Spleen (tissue), 11 donors: ENCODE measurements around the gene ADCY1. TPM values are rescaled to one million over a fixed set of nuclear protein-coding genes. Genes with fewer than 3 reads are reported as not detected.

Experiments
- DNase-seq: peaks from one replicate; pipeline ENCODE4 v3.0.0-alpha.2; 2020
- H3K27ac ChIP-seq, 8 donors: fragments of 200-600 bp; sonication (generic) in 7 of 8; 1 replicate in 4 of 8; 2 replicates in 4 of 8; pipeline versions ENCODE4 v1.5.0 to v1.8.0; 2016 to 2021; ENCODE audit warnings: inconsistent platforms in 4 of 8, mild to moderate bottlenecking in 4 of 8, moderate library complexity in 1 of 8
- H3K27me3 ChIP-seq, 7 donors: fragments of 200-600 bp; sonication (generic) in 6 of 7; replicated peaks in 1 of 7; 1 replicate in 4 of 7; 2 replicates in 3 of 7; pipeline versions ENCODE4 v1.5.0 to v1.8.0; 2016 to 2021; ENCODE audit warnings: inconsistent platforms in 3 of 7, mild to moderate bottlenecking in 1 of 7
- H3K36me3 ChIP-seq, 6 donors: fragments of 200-600 bp; sonication (generic) in 5 of 6; 1 replicate in 4 of 6; 2 replicates in 2 of 6; pipeline versions ENCODE4 v1.5.0 to v1.8.0; 2016 to 2021; ENCODE audit warnings: inconsistent platforms in 2 of 6
- H3K4me1 ChIP-seq, 6 donors: fragments of 200-600 bp; sonication (generic) in 5 of 6; 1 replicate in 3 of 6; 2 replicates in 3 of 6; pipeline versions ENCODE4 v1.5.0 to v1.8.0; 2016 to 2021; ENCODE audit warnings: inconsistent platforms in 3 of 6
- H3K4me3 ChIP-seq, 8 donors: fragments of 200-600 bp; sonication (generic) in 7 of 8; 1 replicate in 4 of 8; 2 replicates in 4 of 8; pipeline versions ENCODE4 v1.5.0 to v1.8.0; 2016 to 2021; ENCODE audit warnings: inconsistent platforms in 4 of 8, mild to moderate bottlenecking in 4 of 8, moderate library complexity in 2 of 8
- H3K9me3 ChIP-seq, 8 donors: fragments of 200-600 bp; sonication (generic) in 7 of 8; 1 replicate in 4 of 8; 2 replicates in 4 of 8; pipeline versions ENCODE4 v1.5.0 to v1.8.0; 2016 to 2021; ENCODE audit warnings: inconsistent platforms in 4 of 8
- POLR2A ChIP-seq, 3 donors: fragments of 450-650 bp; IDR thresholded peaks; one replicate each; pipeline ENCODE4 v1.5.1; 2017; ENCODE audit warnings: antibody characterized with exemption in 3 of 3, mild to moderate bottlenecking in 1 of 3
- POLR2AphosphoS5 ChIP-seq, 3 donors: sonication (generic); formaldehyde crosslinking; IDR thresholded peaks; one replicate each; pipeline ENCODE4 v1.5.1; 2017; ENCODE audit warnings: antibody characterized with exemption in 3 of 3
- WGBS, 5 donors: extraction: QIAGEN DNeasy Blood & Tissue Kit in 3 of 5; methylation state at CpG; one replicate each; pipeline versions ENCODE4 v1.1.5 to v1.1.7; 2013 to 2018; 5-methylcytosine and 5-hydroxymethylcytosine counted together
- intact Hi-C: fragments of 100-400 bp; cut with DNase I; formaldehyde crosslinking; loops from one replicate; pipeline ENCODE4 v1.15.0; 2023; ENCODE audit warnings: low total_unique reads
- polyA plus RNA-seq, 3 donors: library from polyadenylated mRNA; stranded (reverse); fragments of 200-250 nt; gene quantifications; one replicate each; pipeline ENCODE4 v1.2.1, GENCODE V29; 2013
- total RNA-seq, 7 donors: library from RNA; depleted of rRNA in 3 of 7; stranded (reverse); fragments of >200 nt in 3 of 7; fragmentation: NEBNext Ultra II Directional in 4 of 7; extraction: Animal tissue kit (Norgen Biotek cat#: 25700) in 4 of 7; gene quantifications; one replicate each; pipeline versions ENCODE4 v1.1.0 to v1.2.1, GENCODE V29; 2016 to 2021
- TF ChIP-seq, protein P1 (sequence below), 11 experiments: fragments of 200-600 bp in 7 of 11; fragments of 450-650 bp in 4 of 11; sonication (generic) in 4 of 11; IDR thresholded peaks in 8 of 11; conservative IDR thresholded peaks in 3 of 11; 1 replicate in 7 of 11; 2 replicates in 4 of 11; pipeline versions ENCODE4 v1.4.0 to v1.8.0; 2016 to 2021; ENCODE audit warnings: antibody characterized with exemption in 11 of 11, inconsistent platforms in 4 of 11, mild to moderate bottlenecking in 1 of 11
- donor health status: healthy with polysubstance abuse.
- donor health status: DM: no; HTN: no; CAD: no; lungs with moderate emphysema.
- donor health status: DM: no; HTN: no; CAD: no.
- donor health status: Bipolar disorder and iron deficiency.
- donor health status: healthy.
- donor health status: DM: no; HTN: no; CAD: no.
- donor health status: DM: yes; HTN: yes; CAD: no.

The ADCY1 gene
- total and polyA plus RNA-seq, 10 donors: 0.05 to 6.6 (median 1.8) TPM

DNA sequence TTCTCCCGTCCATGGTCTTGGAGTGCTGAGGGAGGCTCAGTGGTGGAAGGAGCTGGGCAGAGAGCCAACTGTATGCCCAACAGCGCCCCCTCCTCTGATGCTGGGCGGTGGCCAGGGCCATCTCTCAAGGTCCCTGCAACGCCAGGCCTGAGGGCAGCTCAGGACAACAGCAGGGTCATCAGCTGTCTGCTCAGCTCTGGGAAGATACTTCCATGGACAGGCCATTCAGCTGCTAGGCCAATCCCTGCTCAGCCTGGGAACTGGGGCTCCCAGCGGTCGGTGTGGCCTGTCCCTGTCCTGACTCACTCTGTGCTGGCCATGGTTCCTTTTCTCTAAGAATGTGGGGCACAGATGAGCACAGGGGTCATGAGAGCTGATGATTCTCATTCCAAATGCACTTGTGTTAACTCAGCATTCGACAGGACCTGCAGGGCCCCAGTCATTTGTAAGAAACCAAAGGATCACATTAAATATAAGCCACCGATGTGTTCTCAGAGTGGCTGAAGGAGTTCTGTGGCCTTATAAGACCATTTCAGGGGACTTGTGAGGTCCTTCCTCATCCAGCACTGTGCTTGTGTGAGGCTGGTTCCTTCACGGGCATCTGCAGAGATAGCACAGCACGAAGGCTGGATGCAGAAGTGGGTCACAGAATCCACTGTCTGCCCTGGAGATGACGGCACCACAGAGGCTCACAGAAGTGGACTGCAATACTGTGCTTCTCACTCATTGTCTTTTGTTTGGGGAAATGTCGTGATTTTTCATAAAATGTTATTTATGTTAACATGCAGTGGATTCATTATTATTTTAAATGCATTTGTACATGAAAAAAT lies 73.0 kb downstream of the ADCY1 start:
- H3K36me3 ChIP-seq: no peaks in the 10 kb centered on the region
- TF ChIP-seq, protein P1, sequence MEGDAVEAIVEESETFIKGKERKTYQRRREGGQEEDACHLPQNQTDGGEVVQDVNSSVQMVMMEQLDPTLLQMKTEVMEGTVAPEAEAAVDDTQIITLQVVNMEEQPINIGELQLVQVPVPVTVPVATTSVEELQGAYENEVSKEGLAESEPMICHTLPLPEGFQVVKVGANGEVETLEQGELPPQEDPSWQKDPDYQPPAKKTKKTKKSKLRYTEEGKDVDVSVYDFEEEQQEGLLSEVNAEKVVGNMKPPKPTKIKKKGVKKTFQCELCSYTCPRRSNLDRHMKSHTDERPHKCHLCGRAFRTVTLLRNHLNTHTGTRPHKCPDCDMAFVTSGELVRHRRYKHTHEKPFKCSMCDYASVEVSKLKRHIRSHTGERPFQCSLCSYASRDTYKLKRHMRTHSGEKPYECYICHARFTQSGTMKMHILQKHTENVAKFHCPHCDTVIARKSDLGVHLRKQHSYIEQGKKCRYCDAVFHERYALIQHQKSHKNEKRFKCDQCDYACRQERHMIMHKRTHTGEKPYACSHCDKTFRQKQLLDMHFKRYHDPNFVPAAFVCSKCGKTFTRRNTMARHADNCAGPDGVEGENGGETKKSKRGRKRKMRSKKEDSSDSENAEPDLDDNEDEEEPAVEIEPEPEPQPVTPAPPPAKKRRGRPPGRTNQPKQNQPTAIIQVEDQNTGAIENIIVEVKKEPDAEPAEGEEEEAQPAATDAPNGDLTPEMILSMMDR (IDR thresholded peaks at IDR 0.05 in 8 of 11, conservative IDR thresholded peaks at IDR 0.05 in 3 of 11): no peak
- peak in 2 of 3 donors; percentile 18 to 31 for TF ChIP-seq POLR2AphosphoS5 (IDR thresholded peaks at IDR 0.05)
- TF ChIP-seq POLR2A (IDR thresholded peaks at IDR 0.05): no peak
- H3K4me3 ChIP-seq: no peak overlapping the region
- peaks cover 0 to 15% (median 0%) of the 10 kb centered on the region in 6 donors for H3K4me1 ChIP-seq
- H3K27ac ChIP-seq: no peak overlapping the region
- H3K9me3 ChIP-seq: no peaks in the 10 kb centered on the region
- intact Hi-C loops: no loop called here
- DNase-seq: no peak
- no peaks in the 10 kb centered on the region for H3K27me3 ChIP-seq
- 70 to 79% (median 76%) methylated on average over 12 of the region's 12 CpGs for WGBS, 5 donors

DNA sequence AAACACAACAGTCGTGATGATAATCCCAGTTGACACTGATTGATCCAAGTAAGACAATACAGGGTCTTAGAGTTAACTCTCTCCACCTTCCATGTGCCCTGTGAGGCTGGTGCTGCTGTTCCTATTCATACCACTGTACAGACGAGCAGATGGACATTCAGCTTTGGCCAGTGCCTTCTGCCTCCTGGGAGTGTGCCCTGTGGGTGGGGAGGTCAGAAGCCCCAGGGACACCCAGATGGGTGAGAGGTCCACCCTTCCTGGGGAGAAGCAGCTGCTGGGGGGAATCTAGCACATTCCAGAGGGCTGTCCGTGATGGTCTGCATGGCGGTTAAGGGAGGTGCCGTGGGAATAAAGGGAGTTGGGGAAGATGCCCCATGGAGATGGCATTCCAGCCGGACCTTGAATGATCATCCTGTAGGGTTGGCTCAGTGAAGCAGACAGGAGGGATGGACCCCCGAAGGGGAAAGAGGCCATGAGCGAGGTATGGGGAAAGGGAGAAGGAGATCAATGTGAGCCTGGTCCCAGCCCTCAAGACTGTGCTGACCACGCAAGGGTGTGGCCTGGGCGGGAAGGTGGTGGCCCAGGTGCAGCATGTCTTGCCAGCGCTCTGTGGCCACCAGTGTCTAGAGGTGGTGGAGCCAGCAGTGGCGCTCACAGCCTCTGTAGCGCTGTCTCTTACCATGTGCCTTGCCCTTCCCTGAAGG lies 74.0 kb downstream of the ADCY1 start:
- H3K36me3 ChIP-seq: no peaks in the 10 kb centered on the region
- no peak for TF ChIP-seq POLR2A (IDR thresholded peaks at IDR 0.05)
- TF ChIP-seq POLR2AphosphoS5 (IDR thresholded peaks at IDR 0.05): no peak
- TF ChIP-seq, protein P1 (IDR thresholded peaks at IDR 0.05 in 8 of 11, conservative IDR thresholded peaks at IDR 0.05 in 3 of 11): no peak
- WGBS, 5 donors: 84 to 92% (median 89%) methylated on average over 10 to 13 of the region's 13 CpGs
- no peak for DNase-seq
- intact Hi-C loops: no loop called here
- no peak overlapping the region for H3K4me3 ChIP-seq
- H3K27ac ChIP-seq: no peak overlapping the region
- H3K27me3 ChIP-seq: no peaks in the 10 kb centered on the region
- H3K4me1 ChIP-seq: peaks cover 0 to 15% (median 0%) of the 10 kb centered on the region in 6 donors
- H3K9me3 ChIP-seq: no peaks in the 10 kb centered on the region

DNA sequence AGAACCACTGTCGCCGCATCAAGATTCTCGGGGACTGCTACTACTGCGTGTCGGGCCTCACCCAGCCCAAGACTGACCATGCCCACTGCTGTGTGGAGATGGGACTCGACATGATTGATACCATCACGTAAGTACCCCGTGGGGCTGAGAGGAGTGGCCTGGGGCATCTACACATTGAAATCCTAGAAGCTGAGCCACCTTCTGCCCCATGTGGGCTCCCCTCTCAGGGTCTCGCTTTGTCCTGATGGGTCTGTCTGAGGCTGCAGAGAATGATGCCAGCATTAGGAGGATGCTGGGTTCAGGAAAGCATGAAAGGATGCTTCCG lies 74.5 kb downstream of the ADCY1 start:
- DNase-seq: no peak
- H3K27me3 ChIP-seq: no peaks in the 10 kb centered on the region
- no peaks in the 10 kb centered on the region for H3K9me3 ChIP-seq
- intact Hi-C loops: no loop called here
- TF ChIP-seq POLR2A (IDR thresholded peaks at IDR 0.05) (no peak), POLR2AphosphoS5 (IDR thresholded peaks at IDR 0.05) (no peak)
- TF ChIP-seq, protein P1 (IDR thresholded peaks at IDR 0.05 in 8 of 11, conservative IDR thresholded peaks at IDR 0.05 in 3 of 11): no peak
- peaks cover 0 to 15% (median 0%) of the 10 kb centered on the region in 6 donors for H3K4me1 ChIP-seq
- no peak overlapping the region for H3K27ac ChIP-seq
- H3K4me3 ChIP-seq: no peak overlapping the region
- H3K36me3 ChIP-seq: no peaks in the 10 kb centered on the region
- 94 to 98% (median 95%) methylated on average over 5 to 10 of the region's 10 CpGs for WGBS, 5 donors
